ENCODE results near the gene TPPP2. TPM values are rescaled to one million over a fixed set of nuclear protein-coding genes. Genes with fewer than 3 reads are reported as not detected.

TPPP2 gene
- total and polyA plus RNA-seq, 2 experiments from 2014 or later = not detected

DNA sequence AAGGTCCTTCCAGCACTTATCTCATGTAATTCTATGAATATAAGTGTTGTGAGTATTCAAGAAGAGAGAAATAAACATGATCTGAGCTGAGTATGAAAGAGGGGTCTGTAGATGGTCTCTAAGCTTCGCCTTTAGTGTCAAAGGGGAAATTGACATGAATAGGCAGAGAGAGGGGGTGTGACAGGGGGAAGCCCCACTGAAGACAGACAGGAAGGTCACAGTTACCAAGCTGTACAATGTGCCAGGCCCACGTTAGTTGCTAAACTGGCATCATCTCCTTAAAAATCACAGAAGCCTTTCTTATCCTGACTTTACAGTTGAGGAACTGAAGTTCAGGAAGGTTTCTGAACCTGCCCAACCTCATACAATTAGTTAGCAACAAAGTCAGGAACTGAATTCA, 47.7 kb downstream of the TPPP2 start:
- Histone ChIP-seq H3K9ac (no peak overlapping the region), H3K27ac (no peak overlapping the region), H3K27me3 (replicated peaks; ENCODE audit: insufficient read depth) (no peaks in the 10 kb centered on the region), H3K79me2 (ENCODE audit: insufficient read depth) (peaks cover 39% of the 10 kb centered on the region), H3K36me3 (ENCODE audit: low read depth) (peaks cover 38% of the 10 kb centered on the region), H3F3A (ENCODE audit: insufficient read depth) (peaks cover 11% of the 10 kb centered on the region), H3K9me2 (ENCODE audit: insufficient read depth) (no peaks in the 10 kb centered on the region), H3K9me3 (ENCODE audit: low read depth) (no peaks in the 10 kb centered on the region), H3K4me1 (ENCODE audit: insufficient read depth) (peaks cover 6% of the 10 kb centered on the region), H4K20me1 (ENCODE audit: insufficient read depth) (no peaks in the 10 kb centered on the region), H2AFZ (no peak overlapping the region), H3K4me2 (ENCODE audit: unreplicated experiment) (no peak overlapping the region), H3K4me3 (no peak overlapping the region)
- no peak for TF ChIP-seq EZH2phosphoT487 (IDR thresholded peaks at IDR 0.05; ENCODE audit: insufficient read depth, low read depth)
- TF ChIP-seq EZH2 (IDR thresholded peaks at IDR 0.05; ENCODE audit: insufficient read depth, poor library complexity, severe bottlenecking) = no peak
- WGBS, 2 experiments (ENCODE audit: low coverage in 1 of 2, low lambda C conversion rate in 2 of 2, missing lambda C conversion rate in 2 of 2) = 98 to 100% methylated on average over 2 of the region's 2 CpGs
- in situ Hi-C loops (cut with MboI) = no loop called here
- DNase-seq = no peak

DNA sequence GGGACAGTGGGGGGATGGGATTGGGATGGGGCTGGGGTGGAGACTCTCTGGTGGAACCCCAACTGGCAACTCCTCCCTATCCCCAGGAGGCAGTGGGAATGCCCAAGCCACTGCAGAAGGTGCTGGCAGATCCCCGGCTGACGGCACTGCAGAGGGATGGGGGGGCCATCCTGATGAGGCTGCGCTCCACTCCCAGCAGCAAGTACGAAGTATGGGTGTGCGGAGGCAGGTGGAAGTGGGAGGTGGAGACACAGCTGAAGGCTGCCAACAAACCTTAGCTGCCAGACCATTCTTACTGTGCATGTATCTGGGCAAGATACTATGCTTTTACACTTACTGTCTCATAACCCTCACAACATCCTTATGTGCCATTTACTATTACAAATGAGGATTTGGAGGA, 48.3 kb downstream of the TPPP2 start:
- Histone ChIP-seq H3K9me3 (ENCODE audit: low read depth) (no peaks in the 10 kb centered on the region), H3K27ac (no peak overlapping the region), H3K27me3 (replicated peaks; ENCODE audit: insufficient read depth) (no peaks in the 10 kb centered on the region), H2AFZ (no peak overlapping the region), H3K9me2 (ENCODE audit: insufficient read depth) (no peaks in the 10 kb centered on the region), H4K20me1 (ENCODE audit: insufficient read depth) (no peaks in the 10 kb centered on the region), H3K4me3 (no peak overlapping the region), H3K79me2 (ENCODE audit: insufficient read depth) (peaks cover 33% of the 10 kb centered on the region), H3K36me3 (ENCODE audit: low read depth) (peaks cover 43% of the 10 kb centered on the region), H3K4me1 (ENCODE audit: insufficient read depth) (peaks cover under 1% of the 10 kb centered on the region), H3F3A (ENCODE audit: insufficient read depth) (peaks cover 9% of the 10 kb centered on the region), H3K4me2 (ENCODE audit: unreplicated experiment) (no peak overlapping the region), H3K9ac (no peak overlapping the region)
- in situ Hi-C loops (cut with MboI) = no loop called here
- WGBS, 2 experiments (ENCODE audit: low coverage in 1 of 2, low lambda C conversion rate in 2 of 2, missing lambda C conversion rate in 2 of 2) = 83 to 85% methylated on average over 5 of the region's 5 CpGs
- no peak for TF ChIP-seq EZH2phosphoT487 (IDR thresholded peaks at IDR 0.05; ENCODE audit: insufficient read depth, low read depth)
- TF ChIP-seq EZH2 (IDR thresholded peaks at IDR 0.05; ENCODE audit: insufficient read depth, poor library complexity, severe bottlenecking) = no peak
- no peak for DNase-seq

DNA sequence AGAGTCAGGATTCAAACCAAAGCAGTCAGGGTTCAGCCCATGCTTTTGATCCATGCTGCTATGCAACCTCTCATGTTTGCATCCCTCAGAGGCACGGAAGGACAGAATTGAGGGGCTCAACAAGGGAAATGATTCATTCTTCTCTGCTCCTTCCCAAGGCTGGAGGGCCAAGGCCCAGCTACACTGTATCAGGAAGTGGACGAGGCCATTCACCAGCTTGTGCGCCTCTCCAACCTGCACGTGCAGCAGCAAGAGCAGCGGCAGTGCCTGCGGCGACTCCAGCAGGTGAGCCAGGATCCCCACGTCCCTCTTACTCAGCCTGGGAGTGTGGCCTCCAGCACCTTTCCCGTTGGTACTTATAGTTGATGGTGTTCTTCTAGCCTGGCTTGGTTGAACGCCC, 48.7 kb downstream of the TPPP2 start:
- Histone ChIP-seq H3K36me3 (ENCODE audit: low read depth) (peaks cover 43% of the 10 kb centered on the region), H3K9me2 (ENCODE audit: insufficient read depth) (no peaks in the 10 kb centered on the region), H4K20me1 (ENCODE audit: insufficient read depth) (no peaks in the 10 kb centered on the region), H3K27ac (no peak overlapping the region), H3K4me1 (ENCODE audit: insufficient read depth) (no peaks in the 10 kb centered on the region), H3K27me3 (replicated peaks; ENCODE audit: insufficient read depth) (no peaks in the 10 kb centered on the region), H3K9ac (no peak overlapping the region), H3K79me2 (ENCODE audit: insufficient read depth) (peaks cover 29% of the 10 kb centered on the region), H3K4me3 (no peak overlapping the region), H3K4me2 (ENCODE audit: unreplicated experiment) (no peak overlapping the region), H2AFZ (no peak overlapping the region), H3K9me3 (ENCODE audit: low read depth) (no peaks in the 10 kb centered on the region), H3F3A (ENCODE audit: insufficient read depth) (peaks cover 5% of the 10 kb centered on the region; the same call in 1 of the 2 replicates)
- in situ Hi-C loops (cut with MboI) = no loop called here
- WGBS, 2 experiments (ENCODE audit: low coverage in 1 of 2, low lambda C conversion rate in 2 of 2, missing lambda C conversion rate in 2 of 2) = 94 to 95% methylated on average over 10 of the region's 10 CpGs
- TF ChIP-seq EZH2phosphoT487 (IDR thresholded peaks at IDR 0.05; ENCODE audit: insufficient read depth, low read depth) = no peak
- no peak for TF ChIP-seq EZH2 (IDR thresholded peaks at IDR 0.05; ENCODE audit: insufficient read depth, poor library complexity, severe bottlenecking)
- DNase-seq = no peak

DNA sequence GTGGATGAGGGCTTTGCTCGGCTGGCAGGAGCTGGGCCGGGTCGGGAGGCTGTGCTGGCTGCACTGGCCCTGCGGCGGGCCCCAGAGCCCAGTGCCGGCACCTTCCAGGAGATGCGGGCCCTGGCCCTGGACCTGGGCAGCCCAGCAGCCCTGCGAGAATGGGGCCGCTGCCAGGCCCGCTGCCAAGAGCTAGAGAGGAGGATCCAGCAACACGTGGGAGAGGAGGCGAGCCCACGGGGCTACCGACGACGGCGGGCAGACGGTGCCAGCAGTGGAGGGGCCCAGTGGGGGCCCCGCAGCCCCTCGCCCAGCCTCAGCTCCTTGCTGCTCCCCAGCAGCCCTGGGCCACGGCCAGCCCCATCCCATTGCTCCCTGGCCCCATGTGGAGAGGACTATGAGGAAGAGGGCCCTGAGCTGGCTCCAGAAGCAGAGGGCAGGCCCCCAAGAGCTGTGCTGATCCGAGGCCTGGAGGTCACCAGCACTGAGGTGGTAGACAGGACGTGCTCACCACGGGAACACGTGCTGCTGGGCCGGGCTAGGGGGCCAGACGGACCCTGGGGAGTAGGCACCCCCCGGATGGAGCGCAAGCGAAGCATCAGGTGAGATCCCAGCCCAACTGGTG, 51.6 kb downstream of the TPPP2 start:
- H3K9me3 ChIP-seq (ENCODE audit: low read depth) = no peaks in the 10 kb centered on the region
- no peak for DNase-seq
- H3K36me3 ChIP-seq (ENCODE audit: low read depth) = peaks cover 47% of the 10 kb centered on the region
- H3K27me3 ChIP-seq (replicated peaks; ENCODE audit: insufficient read depth) = no peaks in the 10 kb centered on the region
- peaks cover 19% of the 10 kb centered on the region for H3K4me1 ChIP-seq (ENCODE audit: insufficient read depth)
- 89 to 93% methylated on average over 17 to 29 of the region's 30 CpGs for WGBS, 2 experiments (ENCODE audit: low coverage in 1 of 2, low lambda C conversion rate in 2 of 2, missing lambda C conversion rate in 2 of 2)
- H3K79me2 ChIP-seq (ENCODE audit: insufficient read depth) = no peaks in the 10 kb centered on the region
- H2AFZ ChIP-seq = no peak overlapping the region
- no peaks in the 10 kb centered on the region for H3K9me2 ChIP-seq (ENCODE audit: insufficient read depth)
- no peaks in the 10 kb centered on the region for H4K20me1 ChIP-seq (ENCODE audit: insufficient read depth)
- no peak overlapping the region for H3K27ac ChIP-seq
- TF ChIP-seq EZH2 (IDR thresholded peaks at IDR 0.05; ENCODE audit: insufficient read depth, poor library complexity, severe bottlenecking) (no peak), EZH2phosphoT487 (IDR thresholded peaks at IDR 0.05; ENCODE audit: insufficient read depth, low read depth) (no peak)
- H3K4me3 ChIP-seq = no peak overlapping the region
- H3F3A ChIP-seq (ENCODE audit: insufficient read depth) = peaks cover 31% of the 10 kb centered on the region
- no peak overlapping the region for H3K4me2 ChIP-seq (ENCODE audit: unreplicated experiment)
- no peak overlapping the region for H3K9ac ChIP-seq
- in situ Hi-C loops (cut with MboI) = no loop called here

Small RNA genes lying within 50 kb of the gene (microRNA-seq; reads per million reads assigned to microRNA genes)
- gene MIR6717 (ENCODE audit: borderline number of aligned reads) = not detected

Other genes with a start within 250 kb of the TPPP2 start
- not detected in 2 replicates for gene RNASE6, start 248.9 kb upstream of the TPPP2 start, total RNA-seq (2014; rRNA removed; shearing (Covaris generic))
- gene RNASE6, start 248.9 kb upstream of the TPPP2 start, polyA plus RNA-seq (2016; fragmentation: Nextera tagmentation; extraction: Ambion mirVana) = not detected in 2 replicates
- gene RNASE1, start 227.4 kb upstream of the TPPP2 start, total RNA-seq (2014; rRNA removed; shearing (Covaris generic)) = not detected in 2 replicates
- gene RNASE1, start 227.4 kb upstream of the TPPP2 start, polyA plus RNA-seq (2016; fragmentation: Nextera tagmentation; extraction: Ambion mirVana) = not detected in 2 replicates
- not detected in 2 replicates for gene RNASE3, start 138.8 kb upstream of the TPPP2 start, total RNA-seq (2014; rRNA removed; shearing (Covaris generic))
- gene RNASE3, start 138.8 kb upstream of the TPPP2 start, polyA plus RNA-seq (2016; fragmentation: Nextera tagmentation; extraction: Ambion mirVana) = not detected in 2 replicates
- gene RNASE2, start 74.7 kb upstream of the TPPP2 start, total RNA-seq (2014; rRNA removed; shearing (Covaris generic)) = not detected in 2 replicates
- gene RNASE2, start 74.7 kb upstream of the TPPP2 start, polyA plus RNA-seq (2016; fragmentation: Nextera tagmentation; extraction: Ambion mirVana) = not detected in 2 replicates
- 65.8 and 87.7 TPM in 2 replicates for gene METTL17, start 40.2 kb upstream of the TPPP2 start, total RNA-seq (2014; rRNA removed; shearing (Covaris generic))
- gene METTL17, start 40.2 kb upstream of the TPPP2 start, polyA plus RNA-seq (2016; fragmentation: Nextera tagmentation; extraction: Ambion mirVana) = 30.6 and 31.3 TPM in 2 replicates
- not detected in 2 replicates for gene SLC39A2, start 30.9 kb upstream of the TPPP2 start, total RNA-seq (2014; rRNA removed; shearing (Covaris generic))
- gene SLC39A2, start 30.9 kb upstream of the TPPP2 start, polyA plus RNA-seq (2016; fragmentation: Nextera tagmentation; extraction: Ambion mirVana) = 0.24 TPM in 1 of 2 replicates, not detected in the other
- 2.8 TPM in 1 of 2 replicates, not detected in the other for gene NDRG2, start 5.2 kb upstream of the TPPP2 start, total RNA-seq (2014; rRNA removed; shearing (Covaris generic))
- 0.28 and 0.85 TPM in 2 replicates for gene NDRG2, start 5.2 kb upstream of the TPPP2 start, polyA plus RNA-seq (2016; fragmentation: Nextera tagmentation; extraction: Ambion mirVana)
- gene RNASE13, start 4.6 kb downstream of the TPPP2 start, total RNA-seq (2014; rRNA removed; shearing (Covaris generic)) = not detected in 2 replicates
- not detected in 2 replicates for gene RNASE13, start 4.6 kb downstream of the TPPP2 start, polyA plus RNA-seq (2016; fragmentation: Nextera tagmentation; extraction: Ambion mirVana)
- gene RNASE7, start 12.1 kb downstream of the TPPP2 start, total RNA-seq (2014; rRNA removed; shearing (Covaris generic)) = not detected in 2 replicates
- gene RNASE7, start 12.1 kb downstream of the TPPP2 start, polyA plus RNA-seq (2016; fragmentation: Nextera tagmentation; extraction: Ambion mirVana) = not detected in 2 replicates
- not detected in 2 replicates for gene RNASE8, start 27.6 kb downstream of the TPPP2 start, total RNA-seq (2014; rRNA removed; shearing (Covaris generic))
- not detected in 2 replicates for gene RNASE8, start 27.6 kb downstream of the TPPP2 start, polyA plus RNA-seq (2016; fragmentation: Nextera tagmentation; extraction: Ambion mirVana)
- 56.6 and 68.3 TPM in 2 replicates for gene ARHGEF40, start 40.1 kb downstream of the TPPP2 start, total RNA-seq (2014; rRNA removed; shearing (Covaris generic))
- gene ARHGEF40, start 40.1 kb downstream of the TPPP2 start, polyA plus RNA-seq (2016; fragmentation: Nextera tagmentation; extraction: Ambion mirVana) = 22.4 and 23.9 TPM in 2 replicates
- gene ZNF219, start 68.4 kb downstream of the TPPP2 start, total RNA-seq (2014; rRNA removed; shearing (Covaris generic)) = 15.9 and 24.0 TPM in 2 replicates
- gene ZNF219, start 68.4 kb downstream of the TPPP2 start, polyA plus RNA-seq (2016; fragmentation: Nextera tagmentation; extraction: Ambion mirVana) = 1.6 and 1.8 TPM in 2 replicates
- 0.97 TPM in 1 of 2 replicates, not detected in the other for gene TMEM253, start 70.8 kb downstream of the TPPP2 start, total RNA-seq (2014; rRNA removed; shearing (Covaris generic))
- gene TMEM253, start 70.8 kb downstream of the TPPP2 start, polyA plus RNA-seq (2016; fragmentation: Nextera tagmentation; extraction: Ambion mirVana) = 0.18 TPM in 1 of 2 replicates, not detected in the other
- gene OR5AU1, start 125.8 kb downstream of the TPPP2 start, total RNA-seq (2014; rRNA removed; shearing (Covaris generic)) = not detected in 2 replicates
- gene OR5AU1, start 125.8 kb downstream of the TPPP2 start, polyA plus RNA-seq (2016; fragmentation: Nextera tagmentation; extraction: Ambion mirVana) = not detected in 2 replicates
- gene HNRNPC, start 239.2 kb downstream of the TPPP2 start, total RNA-seq (2014; rRNA removed; shearing (Covaris generic)) = 674 and 705 TPM in 2 replicates
- gene HNRNPC, start 239.2 kb downstream of the TPPP2 start, polyA plus RNA-seq (2016; fragmentation: Nextera tagmentation; extraction: Ambion mirVana) = 584 and 592 TPM in 2 replicates
- gene RPGRIP1, start 249.9 kb downstream of the TPPP2 start, total RNA-seq (2014; rRNA removed; shearing (Covaris generic)) = not detected in 2 replicates
- not detected in 2 replicates for gene RPGRIP1, start 249.9 kb downstream of the TPPP2 start, polyA plus RNA-seq (2016; fragmentation: Nextera tagmentation; extraction: Ambion mirVana)

Data from GM23248 (cell line).